H1 (cell line): ENCODE results near the gene OR2A42. TPM values are rescaled to one million over a fixed set of nuclear protein-coding genes. Genes with fewer than 3 reads are reported as not detected.
A peak's percentile ranks its signal among the peaks of the same experiment; 100 is the strongest.

Source experiments
- CEBPB ChIP-seq: IDR thresholded peaks from 2 replicates; pipeline ENCODE4 v1.6.1; 2012; ENCODE audit warnings: low read depth, low read length
- POLR2A ChIP-seq, 2 experiments: IDR thresholded peaks; 1 replicate in 1 of 2; 2 replicates in 1 of 2; pipeline ENCODE4 v1.6.1; 2011; ENCODE audit warnings: low read depth in 2 of 2, low read length in 2 of 2, mild to moderate bottlenecking in 2 of 2; ENCODE audit errors: control extremely low read depth in 1 of 2
- polyA plus RNA-seq, 7 experiments: library from polyadenylated mRNA; depleted of rRNA in 3 of 7; stranded (reverse) in 5 of 7; unstranded in 2 of 7; fragments of >200 nt in 5 of 7; fragments of 200-250 nt in 2 of 7; gene quantifications; 1 replicate in 5 of 7; 2 replicates in 1 of 7; 4 replicates in 1 of 7; pipeline versions ENCODE4 v1.2.1 to v1.2.3, GENCODE V29; 2011 to 2013; ENCODE audit warnings: missing spikeins in 2 of 7, mixed read lengths in 2 of 7
- total RNA-seq: library from RNA; stranded (reverse); fragmentation: NEBNext Ultra II Directional; extraction: Animal tissue kit (Norgen Biotek cat#: 25700); gene quantifications from 2 replicates; pipeline ENCODE4 v1.2.1, GENCODE V29; 2021
- TF ChIP-seq, protein P1 (sequence below): fragments of 300-600 bp; sonication (generic); IDR thresholded peaks from 2 replicates; pipeline ENCODE4 v1.7.1; 2012; ENCODE audit warnings: low read length, moderate library complexity, mild to moderate bottlenecking, inconsistent platforms; ENCODE audit not compliant: insufficient replicate concordance

The OR2A42 gene
- total and polyA plus RNA-seq, 2 of the 8 experiments (the other 6 are each of a cell fraction or from before 2014, with no cell fraction given): not detected

DNA sequence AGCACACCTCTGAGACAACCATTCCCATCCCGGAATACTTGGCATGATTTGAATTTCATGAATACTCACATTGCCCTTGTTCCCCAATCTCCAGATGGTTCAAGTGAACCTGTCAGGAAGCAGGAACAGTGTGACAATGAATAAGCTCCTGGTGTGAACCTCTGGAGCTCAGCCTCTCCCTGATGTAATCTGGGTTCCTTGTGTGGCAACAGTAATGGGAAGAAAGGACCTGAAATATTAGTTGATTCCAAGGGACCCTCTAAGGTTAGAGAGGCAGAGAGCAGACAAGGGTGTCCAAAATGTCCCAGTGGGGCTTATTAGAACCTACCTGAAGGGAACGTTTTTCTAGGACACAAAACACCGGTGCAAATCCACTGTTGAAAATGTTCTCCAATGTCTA lies 16.7 kb upstream of the OR2A42 start (continued):
- TF ChIP-seq, protein P1, sequence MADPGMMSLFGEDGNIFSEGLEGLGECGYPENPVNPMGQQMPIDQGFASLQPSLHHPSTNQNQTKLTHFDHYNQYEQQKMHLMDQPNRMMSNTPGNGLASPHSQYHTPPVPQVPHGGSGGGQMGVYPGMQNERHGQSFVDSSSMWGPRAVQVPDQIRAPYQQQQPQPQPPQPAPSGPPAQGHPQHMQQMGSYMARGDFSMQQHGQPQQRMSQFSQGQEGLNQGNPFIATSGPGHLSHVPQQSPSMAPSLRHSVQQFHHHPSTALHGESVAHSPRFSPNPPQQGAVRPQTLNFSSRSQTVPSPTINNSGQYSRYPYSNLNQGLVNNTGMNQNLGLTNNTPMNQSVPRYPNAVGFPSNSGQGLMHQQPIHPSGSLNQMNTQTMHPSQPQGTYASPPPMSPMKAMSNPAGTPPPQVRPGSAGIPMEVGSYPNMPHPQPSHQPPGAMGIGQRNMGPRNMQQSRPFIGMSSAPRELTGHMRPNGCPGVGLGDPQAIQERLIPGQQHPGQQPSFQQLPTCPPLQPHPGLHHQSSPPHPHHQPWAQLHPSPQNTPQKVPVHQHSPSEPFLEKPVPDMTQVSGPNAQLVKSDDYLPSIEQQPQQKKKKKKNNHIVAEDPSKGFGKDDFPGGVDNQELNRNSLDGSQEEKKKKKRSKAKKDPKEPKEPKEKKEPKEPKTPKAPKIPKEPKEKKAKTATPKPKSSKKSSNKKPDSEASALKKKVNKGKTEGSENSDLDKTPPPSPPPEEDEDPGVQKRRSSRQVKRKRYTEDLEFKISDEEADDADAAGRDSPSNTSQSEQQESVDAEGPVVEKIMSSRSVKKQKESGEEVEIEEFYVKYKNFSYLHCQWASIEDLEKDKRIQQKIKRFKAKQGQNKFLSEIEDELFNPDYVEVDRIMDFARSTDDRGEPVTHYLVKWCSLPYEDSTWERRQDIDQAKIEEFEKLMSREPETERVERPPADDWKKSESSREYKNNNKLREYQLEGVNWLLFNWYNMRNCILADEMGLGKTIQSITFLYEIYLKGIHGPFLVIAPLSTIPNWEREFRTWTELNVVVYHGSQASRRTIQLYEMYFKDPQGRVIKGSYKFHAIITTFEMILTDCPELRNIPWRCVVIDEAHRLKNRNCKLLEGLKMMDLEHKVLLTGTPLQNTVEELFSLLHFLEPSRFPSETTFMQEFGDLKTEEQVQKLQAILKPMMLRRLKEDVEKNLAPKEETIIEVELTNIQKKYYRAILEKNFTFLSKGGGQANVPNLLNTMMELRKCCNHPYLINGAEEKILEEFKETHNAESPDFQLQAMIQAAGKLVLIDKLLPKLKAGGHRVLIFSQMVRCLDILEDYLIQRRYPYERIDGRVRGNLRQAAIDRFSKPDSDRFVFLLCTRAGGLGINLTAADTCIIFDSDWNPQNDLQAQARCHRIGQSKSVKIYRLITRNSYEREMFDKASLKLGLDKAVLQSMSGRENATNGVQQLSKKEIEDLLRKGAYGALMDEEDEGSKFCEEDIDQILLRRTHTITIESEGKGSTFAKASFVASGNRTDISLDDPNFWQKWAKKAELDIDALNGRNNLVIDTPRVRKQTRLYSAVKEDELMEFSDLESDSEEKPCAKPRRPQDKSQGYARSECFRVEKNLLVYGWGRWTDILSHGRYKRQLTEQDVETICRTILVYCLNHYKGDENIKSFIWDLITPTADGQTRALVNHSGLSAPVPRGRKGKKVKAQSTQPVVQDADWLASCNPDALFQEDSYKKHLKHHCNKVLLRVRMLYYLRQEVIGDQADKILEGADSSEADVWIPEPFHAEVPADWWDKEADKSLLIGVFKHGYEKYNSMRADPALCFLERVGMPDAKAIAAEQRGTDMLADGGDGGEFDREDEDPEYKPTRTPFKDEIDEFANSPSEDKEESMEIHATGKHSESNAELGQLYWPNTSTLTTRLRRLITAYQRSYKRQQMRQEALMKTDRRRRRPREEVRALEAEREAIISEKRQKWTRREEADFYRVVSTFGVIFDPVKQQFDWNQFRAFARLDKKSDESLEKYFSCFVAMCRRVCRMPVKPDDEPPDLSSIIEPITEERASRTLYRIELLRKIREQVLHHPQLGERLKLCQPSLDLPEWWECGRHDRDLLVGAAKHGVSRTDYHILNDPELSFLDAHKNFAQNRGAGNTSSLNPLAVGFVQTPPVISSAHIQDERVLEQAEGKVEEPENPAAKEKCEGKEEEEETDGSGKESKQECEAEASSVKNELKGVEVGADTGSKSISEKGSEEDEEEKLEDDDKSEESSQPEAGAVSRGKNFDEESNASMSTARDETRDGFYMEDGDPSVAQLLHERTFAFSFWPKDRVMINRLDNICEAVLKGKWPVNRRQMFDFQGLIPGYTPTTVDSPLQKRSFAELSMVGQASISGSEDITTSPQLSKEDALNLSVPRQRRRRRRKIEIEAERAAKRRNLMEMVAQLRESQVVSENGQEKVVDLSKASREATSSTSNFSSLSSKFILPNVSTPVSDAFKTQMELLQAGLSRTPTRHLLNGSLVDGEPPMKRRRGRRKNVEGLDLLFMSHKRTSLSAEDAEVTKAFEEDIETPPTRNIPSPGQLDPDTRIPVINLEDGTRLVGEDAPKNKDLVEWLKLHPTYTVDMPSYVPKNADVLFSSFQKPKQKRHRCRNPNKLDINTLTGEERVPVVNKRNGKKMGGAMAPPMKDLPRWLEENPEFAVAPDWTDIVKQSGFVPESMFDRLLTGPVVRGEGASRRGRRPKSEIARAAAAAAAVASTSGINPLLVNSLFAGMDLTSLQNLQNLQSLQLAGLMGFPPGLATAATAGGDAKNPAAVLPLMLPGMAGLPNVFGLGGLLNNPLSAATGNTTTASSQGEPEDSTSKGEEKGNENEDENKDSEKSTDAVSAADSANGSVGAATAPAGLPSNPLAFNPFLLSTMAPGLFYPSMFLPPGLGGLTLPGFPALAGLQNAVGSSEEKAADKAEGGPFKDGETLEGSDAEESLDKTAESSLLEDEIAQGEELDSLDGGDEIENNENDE: no peak
- no peak for TF ChIP-seq POLR2A (IDR thresholded peaks at IDR 0.05; ENCODE audit: control extremely low read depth in 1 of 2, low read depth in 2 of 2, low read length in 2 of 2)
- TF ChIP-seq CEBPB: peak; percentile 73; the same call in 1 of the 2 replicates
- TF ChIP-seq, all 59 proteins: peak for 1
